ENCODE data around the gene MYO1G.
"Not testable (repeated sequence)": the region's sequence is repeated elsewhere in the genome, so short reads cannot be mapped to it uniquely, and the experiment has no call there.

Gene MYO1G

DNA sequence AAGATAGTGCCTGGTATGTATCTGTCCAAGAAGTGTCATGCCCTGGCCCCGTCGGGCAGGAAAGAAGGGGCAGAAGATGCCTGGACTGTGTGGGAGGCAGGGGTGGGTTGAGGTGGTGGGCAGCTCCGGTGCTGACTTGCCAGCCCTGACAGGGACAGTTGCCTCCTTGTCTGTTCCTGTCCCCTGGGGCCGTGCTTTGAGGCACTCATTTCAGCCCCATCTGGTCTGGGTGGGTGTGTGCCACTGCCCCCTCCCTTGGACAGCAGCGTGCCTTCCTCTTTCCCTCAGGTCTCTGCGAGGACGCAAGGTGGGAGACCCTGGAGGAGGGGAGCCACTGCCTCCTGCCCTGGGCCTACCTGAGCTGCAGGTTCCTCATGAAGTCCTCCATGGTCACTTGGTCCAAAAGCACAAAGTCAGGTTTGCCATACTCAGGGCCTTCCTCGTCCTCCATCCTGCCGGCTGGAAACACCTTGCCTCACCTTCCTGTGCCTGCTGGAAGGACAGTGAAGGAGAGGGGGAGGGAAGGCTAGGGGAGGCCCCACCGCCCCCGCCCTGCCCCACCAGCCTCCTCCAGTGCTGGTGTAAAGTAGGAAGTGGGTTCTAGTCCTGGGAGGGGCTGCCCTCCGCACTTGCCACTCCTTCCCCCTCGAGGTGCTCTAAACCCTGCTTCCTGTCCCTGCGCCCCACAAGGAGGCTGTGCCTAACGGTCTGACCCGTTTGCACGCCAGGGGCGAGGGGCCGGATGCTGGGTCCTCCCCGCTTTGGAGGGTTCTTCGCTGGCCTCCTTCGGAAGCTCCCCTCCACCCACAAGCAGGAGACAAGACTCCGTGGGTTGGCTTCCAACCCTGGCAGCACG, at the start of gene MYO1G:
Gene MYO1G, minus strand, starts transcription at position 505 of the 856 bp plus-strand sequence. Its CDS starts 54 bp downstream, at position 451.
- DNase-seq, result no peak

DNA sequence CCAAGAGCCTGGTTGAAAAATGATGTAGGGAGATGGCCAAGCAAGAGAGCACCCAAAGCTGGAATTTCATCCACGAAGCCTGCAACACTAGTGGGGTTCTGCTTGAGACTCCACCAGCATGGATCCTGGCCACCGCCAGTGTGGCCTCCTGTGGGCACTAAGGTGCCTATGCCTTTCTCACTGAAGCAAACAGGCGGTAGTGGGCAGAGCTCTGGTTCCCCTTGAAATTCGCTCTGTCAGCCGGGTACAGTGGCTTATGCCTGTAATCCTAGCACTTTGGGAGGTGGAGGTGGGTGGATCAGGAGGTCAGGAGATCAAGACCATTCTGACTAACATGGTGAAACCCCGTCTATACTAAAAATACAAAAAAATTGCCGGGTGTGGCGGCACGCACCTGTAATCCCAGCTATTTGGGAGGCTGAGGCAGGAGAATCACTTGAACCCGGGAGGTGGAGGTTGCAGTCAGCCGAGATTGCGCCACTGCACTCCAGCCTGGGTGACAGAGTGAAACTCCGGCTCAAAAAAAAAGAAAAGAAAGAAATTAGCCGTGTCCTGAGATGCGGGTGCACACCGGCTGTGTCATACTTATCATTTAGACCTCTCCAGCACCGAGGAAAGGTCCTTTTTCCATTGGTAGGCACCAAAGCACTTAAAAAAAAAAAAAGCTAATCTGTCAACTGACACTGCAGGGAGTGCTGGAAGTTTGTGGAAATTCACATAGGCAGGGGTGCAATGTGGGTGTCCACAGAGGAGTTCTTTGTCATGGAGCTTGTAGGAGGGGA, 49.5 kb upstream of the MYO1G start:
- DNase-seq, result no peak

DNA sequence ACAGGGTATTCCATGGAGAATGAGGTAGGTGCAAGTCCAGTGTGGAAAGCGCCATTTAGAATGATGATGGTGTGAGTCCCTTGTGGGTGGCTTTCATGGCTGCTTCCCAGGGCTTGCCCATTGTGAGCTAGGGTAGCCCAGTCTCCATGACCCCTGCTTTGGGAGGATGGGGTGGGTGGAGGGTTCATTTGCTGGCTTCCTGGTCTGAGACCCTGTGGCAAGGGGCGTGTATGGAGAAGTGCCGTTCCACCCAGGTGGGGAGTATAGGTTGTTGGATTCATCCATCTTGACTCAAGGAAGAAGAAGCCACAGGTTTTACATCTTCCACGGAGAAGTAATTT, 48.9 kb upstream of the MYO1G start:
- no peak for DNase-seq

DNA sequence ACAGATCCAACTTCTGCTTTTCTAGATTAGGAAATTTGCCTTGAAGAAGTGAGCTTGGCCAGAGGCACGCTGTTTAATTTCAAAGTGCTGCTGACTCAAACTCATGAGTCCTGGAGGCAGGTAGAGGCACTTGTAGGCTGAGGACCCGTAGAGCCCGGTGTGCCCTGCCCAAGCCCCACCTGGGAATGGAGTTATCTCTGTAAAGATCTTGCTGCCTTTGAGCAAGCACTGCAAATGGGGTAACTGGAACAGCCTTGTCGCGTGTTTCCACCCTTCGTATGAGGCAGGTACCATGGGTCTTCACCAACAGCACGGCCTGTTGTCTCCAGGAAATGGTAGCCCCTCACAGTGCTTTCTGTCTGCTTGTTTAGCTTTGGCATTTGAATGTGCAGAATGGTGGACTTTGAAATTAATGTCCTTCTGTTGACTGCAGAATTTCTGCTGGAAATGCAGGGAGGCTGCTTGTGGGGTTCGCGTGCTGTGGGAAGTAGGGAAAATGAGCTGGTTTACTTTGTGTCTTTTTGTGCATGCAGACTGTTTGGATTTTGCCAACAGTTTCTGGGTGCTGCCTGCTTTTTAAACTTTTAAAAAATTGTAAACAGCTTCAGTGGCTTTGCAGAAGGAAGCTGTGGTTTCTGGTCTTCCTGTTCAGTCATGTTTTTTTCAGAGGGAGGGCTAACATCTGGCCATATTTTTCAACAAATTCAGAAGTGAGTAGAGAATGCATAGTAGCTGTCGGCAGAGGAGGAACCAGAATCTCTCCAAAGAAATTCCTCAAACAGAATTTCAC, 48.4 kb upstream of the MYO1G start:
- DNase-seq, result no peak

DNA sequence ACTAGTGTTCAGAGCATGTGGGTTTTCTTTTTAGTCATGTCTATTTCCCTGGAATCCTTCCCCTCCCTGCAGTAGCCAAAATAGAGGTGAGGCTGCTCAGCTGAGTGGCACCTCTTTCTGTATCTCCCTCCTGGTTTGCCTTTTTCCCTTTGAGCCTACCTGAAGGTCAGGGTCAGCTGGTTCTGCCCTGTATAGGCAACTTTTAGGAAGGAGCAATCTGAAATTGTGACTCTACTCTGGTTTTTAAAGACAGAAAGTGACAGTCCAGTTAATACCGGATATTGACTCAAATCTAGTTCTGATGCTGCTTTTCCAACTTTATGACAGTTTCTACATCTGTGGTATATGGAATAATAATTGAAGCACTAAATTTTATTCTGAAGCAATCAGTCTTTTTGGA, 47.2 kb upstream of the MYO1G start:
- no peak for DNase-seq

DNA sequence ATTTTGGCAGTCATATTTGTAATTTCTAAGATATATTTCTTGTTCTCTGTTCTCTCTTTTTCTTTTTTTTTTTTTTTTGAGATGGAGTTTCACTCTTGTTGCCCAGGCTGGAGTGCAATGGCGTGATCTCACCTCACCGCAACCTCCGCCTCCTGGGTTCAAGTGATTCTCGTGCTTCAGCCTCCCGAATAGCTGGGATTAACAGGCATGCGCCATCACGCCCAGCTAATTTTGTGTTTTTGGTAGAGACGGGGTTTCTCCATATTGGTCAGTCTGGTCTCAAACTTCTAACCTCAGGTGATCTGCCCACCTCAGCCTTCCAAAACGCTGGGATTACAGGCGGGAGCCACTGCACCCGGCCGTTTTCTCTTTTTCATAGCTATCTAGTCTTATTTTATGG, 46.7 kb upstream of the MYO1G start:
- not testable (repeated sequence) for DNase-seq

DNA sequence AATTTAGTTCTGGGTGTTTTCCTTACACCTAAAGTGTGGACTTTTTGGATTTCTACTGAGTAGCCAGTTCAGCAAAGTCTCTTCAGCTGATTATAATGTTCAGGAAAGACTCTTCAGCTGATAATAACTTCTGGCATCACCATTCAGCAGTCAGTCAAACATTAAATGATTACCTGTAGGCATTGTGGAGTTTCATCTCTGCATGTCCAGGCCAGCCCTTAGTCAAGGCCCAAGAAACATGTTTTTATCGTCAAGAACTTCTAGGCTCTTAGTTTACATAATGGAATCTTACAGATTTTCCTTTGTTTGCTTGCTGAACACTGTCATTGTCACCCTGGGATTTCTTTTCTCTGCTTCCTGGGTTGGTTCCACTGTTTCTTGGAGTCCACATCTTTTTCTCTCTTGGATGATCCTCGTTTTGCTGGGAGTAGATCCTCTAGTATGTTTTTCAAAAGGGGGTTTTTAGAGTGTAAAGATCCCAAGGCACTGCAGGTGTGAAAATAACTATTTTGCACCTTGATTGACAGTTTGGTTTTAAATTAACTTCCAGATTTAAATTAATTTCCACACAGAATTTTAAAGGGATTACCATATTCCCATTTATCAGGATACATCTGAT, 45.4 kb upstream of the MYO1G start:
- DNase-seq, result no peak

DNA sequence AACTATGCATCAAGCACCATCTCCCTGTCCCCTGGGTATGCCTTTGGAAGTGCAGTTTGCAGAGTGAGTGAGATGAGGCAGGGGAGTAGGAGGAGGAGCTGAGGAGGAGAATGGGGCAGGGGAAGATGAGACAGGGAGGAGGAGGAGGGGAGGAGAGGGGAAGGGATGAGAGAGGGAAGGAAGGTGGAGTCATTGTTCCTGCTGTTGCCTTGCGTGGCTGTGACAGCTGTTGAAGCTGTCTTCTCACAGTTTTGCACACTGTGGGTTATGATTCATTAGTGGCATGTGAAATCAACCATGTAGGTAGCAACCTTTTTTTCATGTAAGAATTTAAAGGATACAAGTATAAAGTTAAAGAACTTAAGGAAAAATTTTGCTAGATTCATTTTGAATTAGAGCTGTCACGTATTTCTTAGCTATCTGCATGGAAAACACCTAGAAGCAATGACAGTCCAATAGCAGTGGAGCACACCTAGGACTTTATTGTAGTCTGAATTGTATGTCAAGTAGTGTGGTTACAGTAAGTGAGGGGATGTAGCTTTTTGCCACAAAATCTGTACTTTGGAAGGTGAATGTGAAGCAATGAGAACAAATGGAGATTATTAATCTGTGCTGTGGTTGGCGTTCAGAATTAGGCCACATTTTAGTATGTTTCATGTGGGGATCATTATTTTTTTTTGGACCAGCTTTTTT, 42.9 kb upstream of the MYO1G start:
- no peak for DNase-seq

DNA sequence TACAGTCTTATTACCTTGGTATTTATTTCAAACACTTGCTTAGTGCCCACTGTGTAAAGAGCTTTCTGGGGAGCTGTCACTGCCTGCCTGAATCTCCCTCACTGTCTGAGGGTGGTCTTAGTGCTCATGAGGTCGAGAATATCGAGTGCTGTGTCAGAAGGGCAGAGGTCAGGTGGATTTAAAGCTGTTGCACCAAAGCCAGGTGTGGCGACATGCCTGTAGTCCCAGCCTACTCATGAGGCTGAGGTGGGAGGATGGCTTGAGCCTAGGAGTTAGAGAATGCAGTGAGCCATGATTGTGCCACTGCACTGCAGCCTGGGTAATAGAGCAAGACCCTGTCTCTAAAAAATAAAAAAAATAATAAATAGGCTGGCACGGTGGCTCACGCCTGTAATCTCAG, 42.1 kb upstream of the MYO1G start:
- no peak for DNase-seq

DNA sequence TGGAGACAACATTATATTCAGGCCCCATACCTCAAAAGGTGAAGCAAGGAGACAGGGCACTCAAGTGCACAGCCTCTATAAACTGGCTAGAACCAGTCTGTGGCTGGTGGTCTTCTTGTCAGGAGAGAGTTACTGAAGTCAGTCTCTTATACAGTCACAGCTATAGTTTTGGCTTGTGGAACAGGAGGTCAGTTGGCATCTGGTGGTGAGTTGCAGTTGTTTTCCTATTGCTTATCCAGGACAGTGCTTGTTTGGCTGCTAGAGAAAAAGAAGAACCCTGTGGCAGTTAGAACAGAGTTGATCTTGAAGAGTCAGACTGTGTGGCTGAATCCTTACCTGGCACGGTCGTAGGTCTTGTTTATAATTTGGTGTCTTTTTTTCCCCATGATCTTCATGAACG, 38.4 kb upstream of the MYO1G start:
- no peak for DNase-seq

DNA sequence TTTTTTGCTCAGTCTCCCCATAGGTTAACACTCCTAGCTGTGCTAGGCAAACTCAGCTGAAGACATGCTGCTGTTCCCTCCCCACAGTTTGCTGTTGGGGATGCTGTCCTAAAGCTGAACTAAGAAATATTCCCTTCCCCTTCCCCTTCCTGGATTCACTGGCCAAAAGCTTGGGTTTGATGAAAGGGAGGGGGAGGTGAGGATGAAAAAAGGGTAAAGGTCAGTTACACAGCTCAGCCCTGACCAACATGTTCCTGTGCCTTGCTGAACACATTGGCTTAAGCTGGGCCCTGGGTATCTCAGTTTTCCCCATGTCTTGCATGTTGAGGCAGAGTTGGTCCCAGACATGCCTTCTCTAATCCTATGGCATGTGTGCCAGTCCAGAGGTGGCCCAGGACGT, 36.5 kb upstream of the MYO1G start:
- DNase-seq, result no peak

DNA sequence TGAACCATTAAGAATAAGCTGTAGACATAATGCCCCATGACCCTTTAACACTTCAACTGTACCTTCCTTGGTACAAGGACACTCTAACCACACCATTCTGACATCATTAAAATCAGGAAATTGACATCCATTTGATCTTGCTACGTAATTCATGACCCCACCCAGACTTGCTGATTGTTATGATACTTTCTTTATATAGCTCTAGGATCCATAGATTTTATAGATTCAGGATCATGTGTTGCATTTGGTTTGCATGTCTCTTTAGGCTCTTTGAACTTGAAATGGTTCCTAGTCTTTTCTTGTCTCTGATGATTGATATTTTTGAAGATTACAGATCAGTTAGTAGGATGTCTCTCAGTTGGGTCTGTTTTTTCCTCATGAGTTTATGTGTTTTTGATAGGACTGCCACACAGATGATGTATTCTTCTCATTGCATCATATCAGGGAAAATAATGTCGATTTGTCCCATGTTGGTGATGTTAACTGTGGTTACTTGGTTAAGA, 34.7 kb upstream of the MYO1G start:
- DNase-seq, result no peak

DNA sequence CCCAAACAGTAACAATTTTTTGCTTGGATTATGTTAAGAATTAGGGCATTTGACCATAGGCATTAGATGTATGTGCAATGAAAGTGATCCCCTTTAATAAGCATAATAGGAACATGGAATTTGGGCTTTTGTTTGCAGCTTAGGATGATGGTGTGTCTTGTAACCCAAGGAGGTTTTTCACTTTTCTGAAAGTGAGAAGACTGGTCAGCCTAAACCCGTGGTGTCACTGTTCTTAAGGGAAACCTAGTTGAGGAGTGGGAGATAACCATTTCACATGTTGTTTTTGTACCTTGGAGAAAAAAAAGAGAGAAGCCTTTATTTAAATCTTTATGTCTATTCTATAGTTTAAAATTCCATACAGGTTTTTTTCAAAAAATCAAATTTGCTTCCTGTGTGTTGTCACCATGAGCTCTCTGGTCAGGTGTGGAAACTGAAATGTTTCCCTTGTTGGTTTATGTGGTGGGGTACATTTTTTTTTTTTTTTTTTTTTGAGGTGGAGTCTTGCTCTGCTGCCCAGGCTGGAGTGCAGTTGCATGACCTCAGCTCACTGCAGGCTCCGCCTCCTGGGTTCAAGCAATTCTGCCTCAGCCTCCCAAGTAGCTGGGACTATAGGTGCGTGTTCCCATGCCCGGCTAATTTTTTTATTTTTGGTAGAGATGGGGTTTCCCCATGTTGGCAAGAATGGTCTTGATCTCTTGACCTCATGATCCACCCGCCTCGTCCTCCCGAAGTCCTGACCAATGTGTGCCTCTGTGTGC, 28.9 kb upstream of the MYO1G start:
- no peak for DNase-seq

DNA sequence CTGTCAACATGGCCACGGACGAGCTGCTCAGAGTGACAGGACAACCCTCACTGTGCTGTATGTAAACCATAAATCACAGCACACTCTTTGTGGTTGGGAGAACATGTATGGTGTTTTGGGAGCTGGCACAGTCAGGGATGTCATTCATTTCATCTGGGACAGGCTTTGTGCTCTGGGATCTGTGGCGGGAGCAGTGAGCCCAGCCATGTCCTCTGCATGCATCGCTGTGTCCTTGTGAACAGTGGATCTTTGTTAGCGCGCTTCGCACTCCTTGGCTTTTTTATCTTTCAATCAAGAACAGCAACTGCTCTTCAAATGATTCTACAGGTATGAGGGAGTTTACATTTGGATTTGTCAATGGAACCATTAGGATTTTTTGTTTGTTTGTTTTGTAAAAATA, 28.3 kb upstream of the MYO1G start:
- no peak for DNase-seq

DNA sequence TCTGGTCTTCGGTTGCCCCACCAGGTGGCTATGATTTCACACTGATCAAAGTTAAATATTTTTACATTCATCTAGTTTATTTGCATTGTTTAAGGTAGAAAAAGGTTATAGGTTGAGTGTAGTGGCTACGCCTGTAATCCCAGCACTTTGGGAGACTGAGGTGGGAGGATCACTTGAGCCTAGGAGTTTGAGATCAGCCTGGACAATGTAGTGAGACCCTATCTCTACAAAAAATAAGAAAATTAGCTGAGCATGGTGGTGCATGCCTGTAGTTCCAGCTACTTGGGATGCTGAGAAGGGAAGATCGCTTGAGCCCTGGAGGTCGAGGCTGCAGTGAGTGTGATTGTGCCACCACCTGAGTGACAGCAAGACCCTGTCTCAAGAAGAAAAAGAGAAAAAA, 25.0 kb upstream of the MYO1G start:
- no peak for DNase-seq

DNA sequence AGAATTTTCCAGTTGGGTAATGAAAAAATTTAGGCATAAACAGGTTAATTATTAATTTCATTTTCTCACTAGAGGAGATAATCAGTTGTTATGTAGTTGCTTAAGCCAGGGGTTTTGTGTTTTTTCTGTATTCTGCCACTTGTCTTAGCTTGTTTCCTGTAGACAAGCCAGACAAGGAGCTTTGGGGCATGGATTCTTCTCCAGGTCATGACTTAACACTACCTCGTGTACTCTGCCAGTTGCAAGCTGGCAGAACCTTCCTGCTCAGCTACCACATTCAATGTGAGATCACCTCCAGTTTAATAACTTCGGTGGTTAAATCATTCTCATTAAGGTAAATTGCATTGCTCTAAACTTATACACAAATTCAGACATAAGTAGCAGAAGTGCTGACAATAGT, 23.0 kb upstream of the MYO1G start:
- no peak for DNase-seq

DNA sequence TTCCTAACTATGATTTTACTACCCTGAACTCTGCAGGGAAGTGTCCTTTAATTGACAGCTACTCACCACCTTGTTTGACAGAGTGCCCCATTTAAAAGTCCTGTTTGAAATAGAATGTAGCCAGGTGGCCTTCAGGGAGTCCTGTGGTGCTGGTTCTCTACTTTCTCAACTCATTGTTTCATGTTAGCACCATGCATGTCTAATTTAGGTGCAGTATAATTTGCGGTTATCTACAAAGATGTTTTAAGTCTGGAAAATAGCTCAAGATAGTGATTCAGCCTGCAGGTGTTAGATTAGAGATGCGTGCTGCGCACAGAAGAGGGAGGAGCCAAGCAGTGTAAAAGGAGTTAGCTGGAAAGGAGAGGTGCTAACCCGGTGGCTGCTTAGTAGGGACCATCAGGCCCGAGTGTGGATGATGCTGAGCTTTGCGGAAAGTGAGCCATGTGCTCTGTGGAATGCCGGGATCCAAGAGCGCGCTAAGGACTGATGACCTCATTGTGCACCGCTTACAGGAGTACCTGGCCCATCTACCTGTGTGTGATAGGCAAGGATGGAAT, 22.4 kb upstream of the MYO1G start:
- no peak for DNase-seq

DNA sequence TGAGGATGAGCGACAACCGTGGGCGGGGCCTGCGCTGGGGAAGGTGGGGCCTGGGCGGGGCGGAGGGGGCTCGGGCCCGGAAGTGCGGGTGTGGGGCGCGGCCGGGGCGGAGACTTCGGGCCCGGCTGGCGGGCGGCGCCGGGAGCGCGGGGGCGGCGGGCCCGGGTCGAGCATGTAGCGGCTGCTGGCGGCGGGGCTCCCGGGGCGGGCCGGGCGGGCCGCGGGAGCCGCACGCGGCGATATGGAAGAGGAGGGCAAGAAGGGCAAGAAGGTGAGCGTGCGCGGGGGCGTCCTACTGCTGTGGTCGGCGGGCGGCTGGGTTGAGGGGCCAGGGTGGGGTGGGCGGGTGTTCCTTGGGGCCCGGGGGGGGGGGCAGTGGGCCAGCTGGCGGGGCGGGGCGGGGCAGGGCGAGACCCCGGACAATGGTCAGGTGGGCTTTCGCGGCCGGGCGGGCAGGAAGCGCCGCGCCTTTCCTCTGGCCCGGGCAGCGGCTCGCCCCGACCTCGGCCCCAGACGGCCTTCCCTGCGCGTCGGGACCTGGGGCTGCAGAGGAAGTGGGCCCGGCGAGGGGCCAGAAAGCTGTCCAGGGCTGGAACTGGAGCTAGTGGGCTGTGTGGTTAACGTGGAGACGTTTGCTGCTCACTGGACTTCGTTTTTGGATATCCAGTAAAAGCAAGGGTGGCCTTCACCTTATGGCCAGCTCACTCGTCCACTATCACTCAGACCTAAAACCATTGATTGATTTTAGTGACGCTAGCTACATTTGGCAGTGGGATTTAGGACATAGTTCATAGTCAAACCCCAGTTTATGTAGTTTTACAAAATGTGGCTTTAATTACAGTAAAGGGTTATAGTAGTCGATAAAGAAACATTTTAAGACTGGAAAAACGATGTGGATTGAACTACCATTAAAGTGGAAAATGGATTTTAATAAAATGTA, 21.5 kb upstream of the MYO1G start, which contains the start of gene CCM2:
Gene CCM2, plus strand, starts transcription at position 109 of the 940 bp plus-strand sequence. Its CDS starts 133 bp downstream, at position 242.
- DNase-seq, result peak; percentile 18

DNA sequence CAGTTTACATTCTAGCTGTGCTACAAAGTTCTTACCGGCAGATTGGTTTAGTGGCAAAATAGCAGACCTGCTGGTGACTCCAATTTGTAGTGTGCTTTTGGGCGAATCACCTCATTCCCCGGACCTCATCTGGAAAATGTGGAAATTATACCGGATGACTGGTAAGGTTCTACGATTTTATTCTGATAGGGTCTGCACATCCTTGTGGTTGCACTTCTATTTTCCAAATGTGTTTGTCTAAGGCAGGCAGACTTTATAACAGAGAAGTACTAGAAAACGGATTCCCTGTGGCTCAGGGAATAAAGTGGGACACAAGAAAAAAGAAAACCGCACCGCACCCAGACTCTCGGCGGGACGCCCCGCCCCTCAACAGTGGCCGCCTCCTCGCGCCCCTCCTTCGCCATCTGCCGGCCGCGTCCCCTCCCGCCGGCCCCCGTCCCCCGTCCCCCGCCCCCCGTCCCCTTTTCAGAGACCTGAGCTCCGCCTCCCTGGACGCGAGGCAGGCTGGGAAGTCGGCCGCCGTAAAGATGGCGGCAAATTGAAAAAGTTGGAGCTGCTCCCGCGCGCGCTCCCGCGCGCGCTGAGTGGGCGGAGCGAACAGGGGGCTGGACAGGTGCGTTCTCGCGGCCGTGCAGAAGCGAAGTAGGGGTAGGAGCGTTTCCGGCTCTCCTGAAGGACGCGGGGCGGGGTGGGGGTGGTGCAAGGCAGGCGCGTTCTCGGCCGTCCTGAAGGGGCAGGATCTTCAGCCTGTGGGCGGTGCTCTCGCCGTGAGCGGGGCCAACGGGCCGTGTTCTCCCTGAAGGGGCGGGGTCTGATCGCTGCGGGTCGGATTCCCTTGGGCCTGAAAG, 20.7 kb upstream of the MYO1G start:
- peak; percentile 99 for DNase-seq
